C4-2B (cell line): ENCODE measurements around the gene KCNT1.

Source experiments
- H3K27ac ChIP-seq: fragments of 450-650 bp; 2 replicates; pipeline ENCODE4 v1.5.1; 2017
- ZFX ChIP-seq: fragments of 450-650 bp; IDR thresholded peaks from 2 replicates; pipeline ENCODE4 v1.6.1; 2017
- TF ChIP-seq, protein P1 (sequence below): fragments of 450-650 bp; conservative IDR thresholded peaks from 2 replicates; pipeline ENCODE4 v1.5.1; 2017; ENCODE audit warnings: mild to moderate bottlenecking

KCNT1 gene

DNA sequence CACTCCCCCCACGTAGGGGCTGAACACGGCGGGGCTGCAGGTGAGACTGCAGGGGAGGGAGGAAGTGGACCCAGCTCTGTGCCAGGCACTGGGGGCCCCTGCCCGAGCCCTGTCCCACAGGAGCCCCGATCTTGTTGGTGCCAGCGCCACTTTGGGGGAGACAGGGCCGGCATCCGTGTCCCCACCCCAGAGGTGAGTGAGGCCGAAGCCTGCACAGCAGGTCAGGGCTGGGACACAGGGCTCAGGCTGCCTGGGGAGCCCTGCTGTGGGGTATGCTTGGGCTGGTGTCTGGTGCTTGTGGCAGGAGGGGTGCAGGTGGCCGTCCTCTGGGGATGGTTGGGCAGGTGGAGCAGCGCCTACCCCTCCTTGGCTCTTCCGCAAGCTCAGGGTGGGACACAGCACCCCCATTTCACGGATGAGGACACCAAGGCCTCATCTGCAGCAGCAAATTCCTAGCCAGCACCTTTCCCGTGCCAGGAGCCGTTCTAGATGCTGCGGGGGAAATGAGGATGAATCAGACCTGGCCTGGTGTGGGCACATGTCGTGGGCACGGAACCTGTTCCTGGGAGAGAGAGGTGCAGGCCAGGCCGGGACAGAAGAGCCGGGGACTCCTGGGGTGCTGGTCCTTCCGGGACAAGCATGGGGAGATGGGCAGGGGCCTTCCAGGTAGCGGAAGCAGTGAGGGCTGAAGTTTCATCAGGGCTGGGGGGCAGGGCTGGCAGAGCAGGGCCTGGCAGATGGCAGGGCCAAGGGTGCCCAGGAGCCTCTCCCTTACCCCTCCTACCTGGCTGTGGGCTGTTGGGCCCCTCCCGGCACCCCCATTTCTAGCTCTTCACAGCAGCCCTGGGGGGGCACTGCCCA, 35.2 kb downstream of the KCNT1 start:
- no peak for TF ChIP-seq ZFX
- TF ChIP-seq, protein P1, sequence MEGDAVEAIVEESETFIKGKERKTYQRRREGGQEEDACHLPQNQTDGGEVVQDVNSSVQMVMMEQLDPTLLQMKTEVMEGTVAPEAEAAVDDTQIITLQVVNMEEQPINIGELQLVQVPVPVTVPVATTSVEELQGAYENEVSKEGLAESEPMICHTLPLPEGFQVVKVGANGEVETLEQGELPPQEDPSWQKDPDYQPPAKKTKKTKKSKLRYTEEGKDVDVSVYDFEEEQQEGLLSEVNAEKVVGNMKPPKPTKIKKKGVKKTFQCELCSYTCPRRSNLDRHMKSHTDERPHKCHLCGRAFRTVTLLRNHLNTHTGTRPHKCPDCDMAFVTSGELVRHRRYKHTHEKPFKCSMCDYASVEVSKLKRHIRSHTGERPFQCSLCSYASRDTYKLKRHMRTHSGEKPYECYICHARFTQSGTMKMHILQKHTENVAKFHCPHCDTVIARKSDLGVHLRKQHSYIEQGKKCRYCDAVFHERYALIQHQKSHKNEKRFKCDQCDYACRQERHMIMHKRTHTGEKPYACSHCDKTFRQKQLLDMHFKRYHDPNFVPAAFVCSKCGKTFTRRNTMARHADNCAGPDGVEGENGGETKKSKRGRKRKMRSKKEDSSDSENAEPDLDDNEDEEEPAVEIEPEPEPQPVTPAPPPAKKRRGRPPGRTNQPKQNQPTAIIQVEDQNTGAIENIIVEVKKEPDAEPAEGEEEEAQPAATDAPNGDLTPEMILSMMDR: no peak
- no peak overlapping the region for H3K27ac ChIP-seq

DNA sequence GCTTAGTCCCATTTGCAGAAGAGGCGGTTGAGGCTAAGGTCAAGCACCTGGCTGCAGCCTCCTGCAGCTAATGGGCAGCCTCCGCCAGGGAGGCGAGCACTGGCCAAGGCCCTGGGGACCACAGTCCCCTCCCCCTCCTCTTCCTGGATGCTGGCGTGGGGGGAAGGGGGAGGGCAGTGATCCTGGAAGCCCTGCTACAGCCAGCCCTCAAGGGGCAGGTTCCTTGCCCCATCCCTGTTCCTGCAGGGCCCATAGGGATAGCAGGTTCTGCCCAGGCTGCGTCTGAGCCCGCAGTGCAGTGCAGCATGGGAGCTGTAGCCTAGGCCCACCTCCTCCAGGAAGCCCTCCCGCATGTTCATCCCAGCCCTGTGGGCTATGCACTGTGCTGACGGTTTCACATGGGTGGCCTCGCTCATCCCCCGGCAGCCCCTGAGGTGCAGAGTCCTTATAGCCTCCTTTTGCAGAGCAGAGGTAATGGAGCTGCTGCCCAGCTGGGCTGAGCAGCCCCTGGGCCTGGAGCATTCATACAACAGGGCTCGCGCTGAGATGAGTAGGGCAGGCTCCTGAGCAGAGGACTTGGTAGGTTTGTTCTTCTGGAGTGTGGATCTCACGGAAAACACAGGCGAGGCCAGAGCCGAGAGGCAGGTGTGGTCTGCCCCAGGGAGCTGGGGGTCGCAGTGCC, 36.0 kb downstream of the KCNT1 start:
- no peak overlapping the region for H3K27ac ChIP-seq
- TF ChIP-seq, protein P1: no peak
- TF ChIP-seq ZFX: no peak

DNA sequence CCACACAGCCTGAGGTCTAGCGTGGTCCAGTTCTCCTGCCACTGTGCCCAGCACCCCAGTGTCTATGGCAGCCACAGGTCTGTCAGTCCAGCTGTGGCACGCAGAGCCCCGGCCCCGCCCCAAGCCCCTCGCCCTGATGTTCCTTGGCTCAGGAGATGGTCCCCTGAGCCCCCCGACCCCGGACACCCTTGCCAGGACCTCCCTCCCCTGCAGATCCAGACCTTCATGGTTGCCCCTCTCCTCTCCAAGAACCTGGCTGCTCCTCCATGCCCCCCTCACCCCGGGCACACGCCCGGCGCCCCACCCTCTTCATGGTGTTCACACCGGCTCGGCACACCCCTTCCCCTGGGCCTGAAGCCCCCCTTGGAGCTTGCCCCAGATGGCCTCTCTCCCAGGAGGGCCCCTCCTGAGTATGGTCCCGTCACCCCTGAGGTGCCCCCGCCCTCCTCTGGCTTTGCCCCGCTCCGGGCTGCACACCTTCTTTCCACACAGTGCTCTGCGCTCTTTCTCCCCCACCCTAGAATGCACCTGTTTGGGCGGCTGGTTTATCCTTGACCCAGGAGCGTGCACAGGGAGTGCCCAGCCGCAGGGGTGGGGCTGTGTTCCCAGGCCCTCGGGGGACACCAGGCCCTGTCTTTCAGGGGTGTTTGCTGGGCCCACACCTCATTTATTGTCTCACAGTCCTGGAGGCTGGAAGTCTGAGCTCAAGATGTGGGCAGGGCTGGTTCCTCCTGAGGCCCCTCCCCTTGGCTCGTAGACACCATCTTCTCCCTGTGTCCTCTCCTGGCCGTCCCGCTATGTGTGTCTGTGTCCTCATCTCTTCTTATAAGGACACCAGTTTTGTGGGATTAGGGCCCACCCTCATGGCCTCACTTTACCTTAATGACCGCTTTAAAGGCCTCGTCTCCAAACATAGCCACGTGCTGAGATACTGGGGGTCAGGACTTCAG, 37.6 kb downstream of the KCNT1 start:
- no peak overlapping the region for H3K27ac ChIP-seq
- no peak for TF ChIP-seq ZFX
- TF ChIP-seq, protein P1: no peak

DNA sequence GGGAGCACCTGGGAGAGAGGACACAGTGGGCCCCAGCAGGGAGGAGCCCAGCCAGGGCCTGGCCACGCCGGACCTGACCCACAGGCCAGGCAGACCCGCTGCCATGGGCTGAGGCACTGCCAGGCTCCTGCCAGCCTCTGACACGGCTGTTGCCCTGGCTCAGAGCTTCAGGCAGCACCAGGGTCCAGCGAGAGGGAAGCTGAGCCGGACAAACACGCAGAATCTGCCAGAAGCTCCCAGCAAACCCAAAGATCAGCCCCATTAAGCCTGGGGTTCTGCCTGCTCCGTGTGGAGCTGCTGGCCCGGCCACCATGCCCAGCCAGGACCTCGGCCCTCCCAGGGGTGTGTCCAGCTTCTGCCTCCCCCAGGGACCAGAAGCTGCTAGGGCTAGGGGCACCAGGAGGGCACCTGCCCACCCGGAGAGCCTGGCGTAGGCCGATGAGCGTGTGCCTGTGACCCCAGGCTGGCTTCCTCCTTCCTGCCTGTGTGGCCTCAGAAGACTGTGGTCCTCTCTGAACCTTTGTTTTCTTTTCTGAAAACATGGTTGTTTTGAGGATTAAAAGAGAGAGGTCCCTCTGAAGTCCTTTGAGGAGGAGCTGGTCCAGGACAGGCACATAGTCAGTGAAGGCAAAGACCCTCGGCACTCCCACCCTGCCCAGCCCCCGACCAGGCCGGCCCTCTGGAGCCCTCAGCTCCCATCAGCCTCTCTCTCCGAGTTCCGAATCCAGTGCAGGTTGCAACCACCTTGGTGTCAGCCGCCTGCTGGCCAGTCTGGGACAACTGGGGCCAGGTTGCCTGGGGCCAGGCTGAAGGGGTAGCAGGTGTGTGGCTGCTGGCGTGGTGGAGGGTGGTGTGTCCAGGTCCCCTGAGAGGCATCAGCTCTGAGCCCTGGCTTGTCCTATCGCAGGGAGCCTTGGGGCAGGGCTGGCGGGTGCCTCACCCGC, 39.6 kb downstream of the KCNT1 start:
- no peak for TF ChIP-seq ZFX

DNA sequence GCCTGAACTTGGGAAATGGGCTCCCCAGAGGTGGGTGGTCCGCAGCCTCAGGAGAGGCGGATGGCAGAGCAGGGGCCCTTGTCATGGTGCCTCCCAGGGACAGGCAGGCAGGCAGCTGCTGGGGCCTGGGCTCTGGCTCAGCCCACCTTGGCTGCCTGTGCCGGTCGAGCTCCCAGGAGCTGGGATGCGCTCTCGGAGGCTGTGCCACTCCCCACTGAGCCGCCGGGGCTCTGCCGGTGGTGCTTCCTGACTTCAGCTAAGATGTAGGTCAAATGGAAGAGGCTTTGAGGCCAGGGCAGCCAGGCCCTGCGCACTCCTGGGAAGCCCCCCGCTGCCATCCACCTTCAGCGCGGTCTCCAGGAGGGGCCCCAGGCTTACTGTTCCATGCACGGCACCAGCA, 41.0 kb downstream of the KCNT1 start:
- TF ChIP-seq, protein P1: no peak
- TF ChIP-seq ZFX: no peak
- no peak overlapping the region for H3K27ac ChIP-seq

More for the DNA sequence above, 39.6 kb downstream of the KCNT1 start:
- H3K27ac ChIP-seq: no peak overlapping the region

DNA sequence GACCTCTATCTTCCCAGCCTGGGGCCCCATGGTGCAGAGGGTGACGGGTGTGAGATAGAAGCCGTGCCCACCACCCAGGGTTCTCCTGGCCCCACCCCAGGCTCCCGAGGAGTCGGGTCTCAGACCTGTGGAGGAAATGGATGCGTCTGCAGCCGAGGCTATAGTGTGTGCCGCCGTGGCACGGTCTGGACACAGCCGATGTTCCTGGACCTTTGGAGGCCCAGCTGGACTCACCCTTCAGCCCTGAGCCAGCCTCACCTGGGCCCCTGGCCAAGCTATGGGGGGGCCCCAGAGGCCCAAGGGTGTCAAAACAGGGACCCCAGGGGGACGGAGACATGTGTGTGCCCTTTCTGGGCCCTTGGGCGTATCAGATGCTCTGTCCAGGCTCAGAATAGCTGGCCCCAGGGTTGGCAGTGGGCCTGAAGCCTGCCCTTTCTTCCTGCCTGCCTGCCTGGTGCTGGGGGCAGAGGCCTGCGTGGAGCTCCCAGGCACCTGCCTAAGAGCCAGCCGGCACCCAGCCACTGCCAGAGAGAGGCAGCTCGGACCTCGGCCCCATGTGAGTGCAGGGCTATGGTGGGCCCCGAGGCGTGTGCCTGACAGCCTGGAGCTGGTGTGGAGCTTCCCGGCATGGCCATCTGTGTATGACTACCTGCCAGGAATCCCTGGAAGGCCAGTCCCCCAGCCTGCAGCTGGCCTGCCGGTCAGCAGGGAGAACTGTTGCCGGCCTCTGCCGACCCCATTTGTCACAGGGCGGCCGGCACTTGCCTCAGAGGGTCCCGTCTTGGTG, 41.8 kb downstream of the KCNT1 start:
- TF ChIP-seq ZFX: no peak
- TF ChIP-seq, protein P1: no peak
- H3K27ac ChIP-seq: no peak overlapping the region
